Panc1 (cell line): ENCODE results near the gene NAPSA. TPM values are rescaled to one million over a fixed set of nuclear protein-coding genes. Genes with fewer than 3 reads are reported as not detected.

ENCODE experiments used
- ATAC-seq: fragments of 200-7000 bp; cut with Tn5 transposase; 2 replicates; pipeline ENCODE4 v1.9.1; 2020; ENCODE audit warnings: mild to moderate bottlenecking, moderate library complexity
- BruUV-seq: library from RNA; stranded (reverse); fragments of 400-500 nt; replicated peaks from 2 replicates; lab custom pipeline; 2021; lab: Mats Ljungman, UMichigan
- CTCF ChIA-PET: fragments of 300-600 bp; sonication (Branson Sonifier 250); formaldehyde crosslinking; loops from one replicate; lab custom pipeline; 2022; ENCODE audit warnings: antibody characterized with exemption; lab: Charles Lee
- POLR2A ChIA-PET: fragments of 300-600 bp; sonication (Branson Sonifier 250); formaldehyde crosslinking; loops from one replicate; lab custom pipeline; 2022; ENCODE audit warnings: antibody characterized with exemption; lab: Charles Lee
- DNase-seq: peaks from one replicate; pipeline ENCODE4 v3.0.0-alpha.2; 2010; ENCODE audit warnings: low read depth, low spot score
- H3K27ac ChIP-seq: 2 replicates; pipeline ENCODE4 v1.5.1; 2011; ENCODE audit warnings: mild to moderate bottlenecking, low read length, inconsistent platforms
- H3K27me3 ChIP-seq: fragments of 200-500 bp; sonication (Bioruptor generic); 2 replicates; pipeline ENCODE4 v1.6.0; 2014; ENCODE audit warnings: low read length, inconsistent platforms; ENCODE audit not compliant: control insufficient read depth, insufficient read depth
- H3K36me3 ChIP-seq: fragments of 200-500 bp; sonication (Bioruptor generic); 2 replicates; pipeline ENCODE4 v1.5.1; 2014; ENCODE audit warnings: inconsistent platforms, mild to moderate bottlenecking, low read length, moderate library complexity; ENCODE audit not compliant: control insufficient read depth, insufficient read depth
- H3K4me1 ChIP-seq: 2 replicates; pipeline ENCODE4 v1.5.1; 2011; ENCODE audit warnings: inconsistent platforms, mild to moderate bottlenecking, low read length, moderate library complexity; ENCODE audit not compliant: control insufficient read depth, insufficient read depth
- H3K4me3 ChIP-seq, 2 experiments: 2 replicates each; pipeline ENCODE4 v1.5.1; 2011 to 2012; ENCODE audit warnings: low read depth in 2 of 2, low read length in 2 of 2, mild to moderate bottlenecking in 2 of 2, inconsistent platforms in 1 of 2, moderate library complexity in 1 of 2
- H3K9me3 ChIP-seq: fragments of 200-500 bp; sonication (Bioruptor generic); 2 replicates; pipeline ENCODE4 v1.5.1; 2014; ENCODE audit warnings: low read depth, mild to moderate bottlenecking, inconsistent platforms, low read length, moderate library complexity; ENCODE audit not compliant: control insufficient read depth, insufficient read depth
- CTCF ChIP-seq: fragments of 450-650 bp; IDR thresholded peaks from 2 replicates; pipeline ENCODE4 v1.5.1; 2017; ENCODE audit warnings: mild to moderate bottlenecking
- POLR2AphosphoS5 ChIP-seq: IDR thresholded peaks from 2 replicates; pipeline ENCODE4 v1.6.1; 2012; ENCODE audit warnings: mild to moderate bottlenecking, low read depth, low read length, moderate library complexity
- REST ChIP-seq, 2 experiments: IDR thresholded peaks; 2 replicates each; pipeline ENCODE4 v1.6.1; 2011 to 2012; ENCODE audit warnings: low read depth in 2 of 2, control low read depth in 1 of 2, low read length in 1 of 2, mild to moderate bottlenecking in 1 of 2, moderate library complexity in 1 of 2; ENCODE audit not compliant: insufficient read depth in 1 of 2
- SIN3A ChIP-seq: IDR thresholded peaks from 2 replicates; pipeline ENCODE4 v1.6.1; 2012; ENCODE audit warnings: low read depth, mild to moderate bottlenecking, low read length, moderate library complexity, borderline replicate concordance; ENCODE audit not compliant: insufficient read depth
- TCF7L2 ChIP-seq: IDR thresholded peaks from 2 replicates; pipeline ENCODE4 v1.6.1; 2011; ENCODE audit warnings: mild to moderate bottlenecking, low read depth, low read length, inconsistent platforms
- in situ Hi-C: cut with HindIII; loops from 2 replicates; pipeline ENCODE4 v1.10.0; 2016; ENCODE audit warnings: low sequenced_read_pairs, low pct_unique_long_range_greater_than_20kb
- intact Hi-C: fragments of 100-400 bp; cut with micrococcal nuclease; formaldehyde crosslinking; loops from one replicate; pipeline ENCODE4 v1.10.0; 2022; ENCODE audit not compliant: unreplicated experiment
- total RNA-seq: library from RNA; stranded (reverse); gene quantifications from one replicate; pipeline ENCODE4 v1.2.1, GENCODE V29; 2021; ENCODE audit not compliant: unreplicated experiment

Gene NAPSA
- total RNA-seq, 1 experiment from 2014 or later = 2.5 TPM

- no TSS peak for BruUV-seq
- no peak for TF ChIP-seq REST (IDR thresholded peaks at IDR 0.05; ENCODE audit: insufficient read depth in 1 of 2, low read depth in 2 of 2, low read length in 1 of 2)
- no peak for TF ChIP-seq POLR2AphosphoS5
- no peak for TF ChIP-seq TCF7L2
- no peak for TF ChIP-seq SIN3A
- TF ChIP-seq CTCF = no peak
- H3K36me3 ChIP-seq = no peaks in the 10 kb centered on the region
- no peaks in the 10 kb centered on the region for H3K27me3 ChIP-seq
- ChIA-PET CTCF (interaction anchor here (0.8 to 1.5 kb wide), 2 partner anchors 12 to 75 kb away, joined by 3 to 8 read pairs; no protein-coding TSS in a partner anchor), POLR2A (no interaction called here)
- no peak for DNase-seq
- H3K4me1 ChIP-seq = peaks cover 11% of the 10 kb centered on the region
- H3K27ac ChIP-seq = no peak overlapping the region
- H3K9me3 ChIP-seq = no peaks in the 10 kb centered on the region
- in situ Hi-C loops = no loop called here
- ATAC-seq = no peak
- H3K4me3 ChIP-seq = no peak overlapping the region
- intact Hi-C loops = no loop called here
Measured at GRCh38 chr19:50327461-50328223, 37.8 kb downstream of the NAPSA start.

- Histone ChIP-seq H3K27me3 (no peaks in the 10 kb centered on the region), H3K4me1 (peaks cover 5% of the 10 kb centered on the region), H3K36me3 (no peaks in the 10 kb centered on the region), H3K27ac (no peak overlapping the region), H3K9me3 (no peaks in the 10 kb centered on the region), H3K4me3 (no peak overlapping the region)
- in situ Hi-C loops (no loop called here), intact Hi-C loops (no loop called here)
- ATAC-seq (no peak), DNase-seq (no peak)
- POLR2A ChIA-PET = no interaction called here
- CTCF ChIA-PET = no interaction called here
- TF ChIP-seq POLR2AphosphoS5 (no peak), SIN3A (no peak), CTCF (no peak), REST (IDR thresholded peaks at IDR 0.05; ENCODE audit: insufficient read depth in 1 of 2, low read depth in 2 of 2, low read length in 1 of 2) (no peak), TCF7L2 (no peak)
- BruUV-seq = no TSS peak
Measured at GRCh38 chr19:50327013-50327412, 38.4 kb downstream of the NAPSA start.
